ENCODE measurements around the gene ZMYND15. TPM values are rescaled to one million over a fixed set of nuclear protein-coding genes. Genes with fewer than 3 reads are reported as not detected.
A peak's percentile ranks its signal among the peaks of the same experiment; 100 is the strongest.

The ZMYND15 gene
- total RNA-seq, 2 experiments from 2014 or later: not detected

DNA sequence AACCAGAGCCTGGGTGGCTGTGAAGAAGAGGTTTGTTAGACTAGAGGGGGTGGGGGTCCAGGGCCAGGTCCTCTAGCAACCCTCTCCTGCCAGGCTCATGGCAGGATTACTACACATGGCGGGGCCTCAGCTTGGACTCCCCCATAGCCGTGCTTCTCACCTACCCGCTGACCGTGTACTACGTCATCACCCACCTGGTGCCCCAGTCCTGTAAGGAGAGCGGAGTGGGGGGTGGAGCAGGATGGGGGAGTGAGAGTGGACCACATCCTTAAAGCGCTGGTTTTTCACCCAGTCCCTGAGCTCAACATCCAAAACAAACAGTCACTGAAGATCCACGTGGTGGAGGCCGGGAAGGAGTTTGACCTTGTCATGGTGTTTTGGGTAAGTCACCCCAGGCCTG is 4.3 kb downstream of the ZMYND15 start:
- ATAC-seq (no peak), DNase-seq (no peak)
- POLR2A ChIA-PET: no interaction called here
- intact Hi-C loops (cut with micrococcal nuclease): no loop called here
- no peak overlapping the region for H3K4me3 Mint-ChIP-seq
- TF ChIP-seq, protein P1, sequence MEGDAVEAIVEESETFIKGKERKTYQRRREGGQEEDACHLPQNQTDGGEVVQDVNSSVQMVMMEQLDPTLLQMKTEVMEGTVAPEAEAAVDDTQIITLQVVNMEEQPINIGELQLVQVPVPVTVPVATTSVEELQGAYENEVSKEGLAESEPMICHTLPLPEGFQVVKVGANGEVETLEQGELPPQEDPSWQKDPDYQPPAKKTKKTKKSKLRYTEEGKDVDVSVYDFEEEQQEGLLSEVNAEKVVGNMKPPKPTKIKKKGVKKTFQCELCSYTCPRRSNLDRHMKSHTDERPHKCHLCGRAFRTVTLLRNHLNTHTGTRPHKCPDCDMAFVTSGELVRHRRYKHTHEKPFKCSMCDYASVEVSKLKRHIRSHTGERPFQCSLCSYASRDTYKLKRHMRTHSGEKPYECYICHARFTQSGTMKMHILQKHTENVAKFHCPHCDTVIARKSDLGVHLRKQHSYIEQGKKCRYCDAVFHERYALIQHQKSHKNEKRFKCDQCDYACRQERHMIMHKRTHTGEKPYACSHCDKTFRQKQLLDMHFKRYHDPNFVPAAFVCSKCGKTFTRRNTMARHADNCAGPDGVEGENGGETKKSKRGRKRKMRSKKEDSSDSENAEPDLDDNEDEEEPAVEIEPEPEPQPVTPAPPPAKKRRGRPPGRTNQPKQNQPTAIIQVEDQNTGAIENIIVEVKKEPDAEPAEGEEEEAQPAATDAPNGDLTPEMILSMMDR (IDR thresholded peaks at IDR 0.05): no peak
- no peak overlapping the region for H3K27ac Mint-ChIP-seq
- H3K4me1 Mint-ChIP-seq (ENCODE audit: low read depth): peaks cover 20% of the 10 kb centered on the region
- H3K9me3 Mint-ChIP-seq: no peaks in the 10 kb centered on the region
- H3K36me3 Mint-ChIP-seq (ENCODE audit: low read depth): no peaks in the 10 kb centered on the region
- CTCF ChIA-PET: interaction anchor here (1.2 kb wide), 1 partner anchor 15 kb away, joined by 4 read pairs; no protein-coding TSS in a partner anchor
- peaks cover 11% of the 10 kb centered on the region for H3K27me3 Mint-ChIP-seq

DNA sequence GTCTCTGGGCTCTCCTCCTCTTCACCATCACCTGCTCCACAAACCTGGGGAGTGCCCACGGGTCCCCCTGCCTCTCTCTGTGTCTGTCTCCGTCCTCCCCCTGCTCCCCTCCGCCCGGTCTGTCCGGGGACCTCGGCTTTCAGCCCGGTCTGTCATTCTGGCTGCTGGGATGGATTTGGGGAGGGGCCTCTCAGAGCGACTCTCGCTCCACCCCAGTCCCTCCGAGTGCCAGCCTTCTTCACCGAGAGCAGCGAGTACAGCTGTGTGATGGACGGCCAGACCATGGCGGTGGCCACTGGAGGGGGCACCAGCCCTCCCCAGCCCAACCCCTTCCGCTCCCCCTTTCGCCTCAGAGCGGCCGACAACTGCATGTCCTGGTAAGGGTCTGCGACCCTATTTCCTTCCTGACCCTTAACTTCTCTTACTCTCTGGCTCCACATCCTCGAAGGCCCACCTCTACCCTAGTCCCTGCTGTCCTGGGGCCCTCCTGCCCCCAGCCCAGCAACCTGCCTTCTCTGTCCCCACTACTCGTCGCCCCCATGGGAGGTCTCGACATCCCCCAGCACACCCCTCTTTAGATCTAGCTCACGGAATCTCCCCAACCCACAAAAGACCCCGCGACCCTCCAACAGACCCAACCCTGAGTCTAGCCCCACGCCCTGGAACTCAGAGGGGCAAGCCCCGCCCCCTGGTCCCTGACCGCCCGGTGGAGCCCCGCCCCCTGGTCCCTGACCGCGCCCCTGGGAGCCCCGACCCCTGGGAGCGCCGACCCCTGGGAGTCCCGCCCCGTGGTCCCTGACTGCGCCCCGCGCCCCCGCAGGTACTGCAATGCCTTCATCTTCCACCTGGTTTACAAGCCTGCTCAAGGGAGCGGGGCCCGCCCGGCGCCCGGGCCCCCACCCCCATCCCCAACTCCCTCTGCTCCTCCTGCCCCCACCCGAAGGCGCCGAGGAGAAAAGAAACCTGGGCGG is 5.7 kb downstream of the ZMYND15 start:
- POLR2A ChIA-PET: interaction anchor here (0.5 kb wide), 1 partner anchor 45 kb away, joined by 3 read pairs; no protein-coding TSS in a partner anchor
- CTCF ChIA-PET: no interaction called here
- H3K9me3 Mint-ChIP-seq: no peaks in the 10 kb centered on the region
- no peak overlapping the region for H3K27ac Mint-ChIP-seq
- no peaks in the 10 kb centered on the region for H3K36me3 Mint-ChIP-seq (ENCODE audit: low read depth)
- ATAC-seq (no peak), DNase-seq (no peak)
- H3K4me1 Mint-ChIP-seq (ENCODE audit: low read depth): peaks cover 14% of the 10 kb centered on the region
- H3K27me3 Mint-ChIP-seq: peaks cover 7% of the 10 kb centered on the region
- TF ChIP-seq, protein P1 (IDR thresholded peaks at IDR 0.05): no peak
- intact Hi-C loops (cut with micrococcal nuclease): no loop called here
- no peak overlapping the region for H3K4me3 Mint-ChIP-seq

DNA sequence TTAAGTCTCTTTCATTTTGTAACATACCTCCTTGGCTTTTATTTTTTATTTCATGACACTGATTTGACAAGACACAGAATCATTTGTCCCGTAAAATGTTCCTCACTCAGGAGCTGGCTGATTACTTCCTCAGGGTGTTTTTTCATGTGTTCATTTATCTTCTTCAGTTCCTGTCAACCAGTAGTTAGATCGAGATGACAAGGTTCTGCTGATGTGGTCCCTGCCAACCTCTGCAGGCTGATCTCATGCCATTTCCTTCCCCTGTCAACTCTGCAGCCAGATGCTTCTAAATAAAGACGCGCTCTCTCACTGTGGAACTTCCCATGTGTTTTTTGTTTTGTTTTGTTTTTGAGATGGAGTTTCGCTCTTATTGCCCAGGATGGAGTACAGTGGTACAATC is 8.2 kb downstream of the ZMYND15 start:
- TF ChIP-seq, protein P1 (IDR thresholded peaks at IDR 0.05): no peak
- POLR2A ChIA-PET: interaction anchor here (1.5 kb wide), 1 partner anchor 43 kb away, joined by 3 read pairs; no protein-coding TSS in a partner anchor
- CTCF ChIA-PET: interaction anchor here (2.7 kb wide), 1 partner anchor 42 kb away, joined by 12 read pairs; no protein-coding TSS in a partner anchor
- Mint-ChIP-seq H3K27ac (no peak overlapping the region), H3K36me3 (ENCODE audit: low read depth) (no peaks in the 10 kb centered on the region), H3K27me3 (peaks cover 2% of the 10 kb centered on the region), H3K4me3 (peak overlapping the region; percentile 20), H3K9me3 (no peaks in the 10 kb centered on the region), H3K4me1 (ENCODE audit: low read depth) (peaks cover 13% of the 10 kb centered on the region)
- intact Hi-C loops (cut with micrococcal nuclease): no loop called here
- DNase-seq (peak; percentile 48), ATAC-seq (peak; percentile 87)

DNA sequence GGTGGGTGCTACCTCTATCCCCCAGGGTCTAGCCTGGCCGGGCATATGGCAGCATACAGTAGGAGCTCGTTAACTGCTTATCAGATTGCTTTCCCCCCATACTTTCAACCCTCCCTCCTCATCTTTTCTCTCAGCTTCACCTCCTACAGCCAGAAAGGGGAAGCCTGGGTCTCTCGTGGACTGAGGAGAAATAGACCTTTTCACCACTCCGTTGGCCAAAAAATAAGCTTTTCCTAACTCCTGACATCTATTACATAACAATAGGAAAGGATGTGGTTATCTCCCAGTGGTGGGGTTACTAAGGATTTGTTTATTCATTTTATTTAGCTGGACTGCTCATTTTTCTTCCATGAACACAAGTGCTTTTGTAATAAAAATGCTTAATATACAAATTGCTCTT is 9.1 kb downstream of the ZMYND15 start:
- DNase-seq (no peak), ATAC-seq (no peak)
- H3K4me1 Mint-ChIP-seq (ENCODE audit: low read depth): peaks cover 13% of the 10 kb centered on the region
- ChIA-PET POLR2A (interaction anchor here (0.6 to 1.5 kb wide), 3 partner anchors 42 to 568 kb away, joined by 3 read pairs; partner anchors contain the start of gene PELP1), CTCF (interaction anchor here (1.0 to 2.7 kb wide), 2 partner anchors 34 to 41 kb away, joined by 4 to 12 read pairs; no protein-coding TSS in a partner anchor)
- intact Hi-C loops (cut with micrococcal nuclease): no loop called here
- TF ChIP-seq, protein P1 (IDR thresholded peaks at IDR 0.05): no peak
- no peak overlapping the region for H3K4me3 Mint-ChIP-seq
- H3K9me3 Mint-ChIP-seq: no peaks in the 10 kb centered on the region
- H3K36me3 Mint-ChIP-seq (ENCODE audit: low read depth): no peaks in the 10 kb centered on the region
- peaks cover 4% of the 10 kb centered on the region for H3K27me3 Mint-ChIP-seq
- H3K27ac Mint-ChIP-seq: no peak overlapping the region

DNA sequence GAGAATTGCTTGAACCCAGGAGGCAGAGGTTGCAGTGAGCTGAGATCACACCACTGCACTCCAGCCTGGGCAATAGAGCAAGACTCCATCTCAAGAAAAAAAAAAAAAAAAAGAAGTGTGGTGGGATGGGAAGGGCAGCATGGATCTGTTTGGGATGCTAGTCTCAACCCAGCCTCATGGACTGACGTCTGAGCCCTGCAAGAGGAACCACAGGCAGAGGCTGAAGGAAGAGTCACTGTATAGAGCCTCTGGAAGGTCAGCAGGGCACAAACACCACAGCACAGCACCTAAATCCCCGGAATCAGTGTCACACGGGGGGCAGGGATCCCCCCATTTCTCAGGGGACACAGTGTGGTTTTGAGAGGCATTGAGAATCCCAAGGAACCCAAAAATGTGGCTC is 11.0 kb downstream of the ZMYND15 start:
- H3K4me3 Mint-ChIP-seq: no peak overlapping the region
- no peak for ATAC-seq
- DNase-seq: no peak
- TF ChIP-seq, protein P1 (IDR thresholded peaks at IDR 0.05): no peak
- H3K27me3 Mint-ChIP-seq: peaks cover 8% of the 10 kb centered on the region
- ChIA-PET CTCF (no interaction called here), POLR2A (no interaction called here)
- H3K9me3 Mint-ChIP-seq: no peaks in the 10 kb centered on the region
- no peak overlapping the region for H3K27ac Mint-ChIP-seq
- H3K4me1 Mint-ChIP-seq (ENCODE audit: low read depth): peaks cover 10% of the 10 kb centered on the region
- intact Hi-C loops (cut with micrococcal nuclease): no loop called here
- H3K36me3 Mint-ChIP-seq (ENCODE audit: low read depth): no peaks in the 10 kb centered on the region

All from activated CD8-positive, alpha-beta T cell treated with anti-CD3 and anti-CD28 coated beads for 36 hours (primary cell).